Mesendoderm (in vitro differentiated cells): ENCODE measurements around the gene NANS.

Source experiments
- DNase-seq: peaks from one replicate; pipeline ENCODE4 v3.0.0; 2013
- H2AK5ac ChIP-seq: 2 replicates; pipeline ENCODE4 v1.6.1; 2013; ENCODE audit warnings: low read length, inconsistent platforms
- H2BK120ac ChIP-seq: 2 replicates; pipeline ENCODE4 v1.6.1; 2013; ENCODE audit warnings: low read depth, mild to moderate bottlenecking, low read length, moderate library complexity, mixed read lengths
- H2BK15ac ChIP-seq: replicated peaks from 2 replicates; pipeline ENCODE4 v1.6.1; 2013; ENCODE audit warnings: low read depth, mild to moderate bottlenecking, moderate library complexity
- H2BK5ac ChIP-seq: 2 replicates; pipeline ENCODE4 v1.6.1; 2013; ENCODE audit warnings: low read length, inconsistent platforms
- H3K18ac ChIP-seq: 2 replicates; pipeline ENCODE4 v1.6.1; 2013; ENCODE audit warnings: mild to moderate bottlenecking, low read length, mixed read lengths
- H3K23ac ChIP-seq: one replicate; pipeline ENCODE4 v1.6.1; 2013; ENCODE audit warnings: low read length
- H3K27ac ChIP-seq: 2 replicates; pipeline ENCODE4 v1.5.1; 2013; ENCODE audit warnings: low read depth, mild to moderate bottlenecking, inconsistent platforms, low read length, moderate library complexity
- H3K27me3 ChIP-seq: 2 replicates; pipeline ENCODE4 v1.6.1; 2013; ENCODE audit warnings: low read length, control low read depth, mild to moderate bottlenecking, inconsistent platforms; ENCODE audit not compliant: insufficient read depth, poor library complexity
- H3K36me3 ChIP-seq: 2 replicates; pipeline ENCODE4 v1.6.1; 2013; ENCODE audit warnings: low read length, inconsistent platforms; ENCODE audit not compliant: control insufficient read depth, insufficient read depth
- H3K4ac ChIP-seq: one replicate; pipeline ENCODE4 v1.6.1; 2013; ENCODE audit warnings: low read depth, mild to moderate bottlenecking, low read length, moderate library complexity
- H3K4me1 ChIP-seq: 2 replicates; pipeline ENCODE4 v1.6.1; 2013; ENCODE audit warnings: low read depth, low read length, inconsistent platforms; ENCODE audit not compliant: control insufficient read depth
- H3K4me2 ChIP-seq: 2 replicates; pipeline ENCODE4 v1.6.1; 2013; ENCODE audit warnings: low read length
- H3K4me3 ChIP-seq: 2 replicates; pipeline ENCODE4 v1.5.1; 2013; ENCODE audit warnings: mild to moderate bottlenecking, low read length
- H3K56ac ChIP-seq: one replicate; pipeline ENCODE4 v1.6.1; 2013; ENCODE audit warnings: low read length
- H3K79me1 ChIP-seq: 2 replicates; pipeline ENCODE4 v1.6.1; 2013; ENCODE audit warnings: low read length, inconsistent platforms
- H3K79me2 ChIP-seq: 2 replicates; pipeline ENCODE4 v1.6.1; 2013; ENCODE audit warnings: mild to moderate bottlenecking, low read length; ENCODE audit not compliant: control insufficient read depth, insufficient read depth
- H3K9ac ChIP-seq: 2 replicates; pipeline ENCODE4 v1.6.1; 2013; ENCODE audit warnings: low read length, inconsistent platforms
- H4K5ac ChIP-seq: one replicate; pipeline ENCODE4 v1.6.1; 2013; ENCODE audit warnings: low read length
- H4K8ac ChIP-seq: one replicate; pipeline ENCODE4 v1.6.1; 2013; ENCODE audit warnings: low read depth, mild to moderate bottlenecking, control low read depth, low read length, moderate library complexity
- WGBS: extraction: QIAGEN DNeasy Blood & Tissue Kit; methylation state at CpG from one replicate; pipeline ENCODE4 v1.1.7; 2013; ENCODE audit warnings: low lambda C conversion rate, missing lambda C conversion rate; ENCODE audit not compliant: insufficient coverage; ENCODE audit errors: extremely low coverage; 5-methylcytosine and 5-hydroxymethylcytosine counted together

The NANS gene

GRCh38 chr9:98100456-98100855 is 43.9 kb downstream of the NANS start:
- Histone ChIP-seq H2BK5ac (no peak overlapping the region), H4K8ac (no peak overlapping the region), H3K9ac (no peak overlapping the region), H3K27me3 (no peaks in the 10 kb centered on the region), H2AK5ac (no peak overlapping the region), H3K4ac (no peak overlapping the region), H3K79me1 (no peaks in the 10 kb centered on the region), H2BK15ac (no peak overlapping the region), H3K18ac (no peak overlapping the region), H4K5ac (no peak overlapping the region), H3K36me3 (no peaks in the 10 kb centered on the region), H3K56ac (no peak overlapping the region), H2BK120ac (no peak overlapping the region), H3K4me3 (no peak overlapping the region), H3K4me1 (no peaks in the 10 kb centered on the region), H3K4me2 (no peak overlapping the region), H3K27ac (no peak overlapping the region), H3K79me2 (no peaks in the 10 kb centered on the region), H3K23ac (no peak overlapping the region)
- DNase-seq, result peak; percentile 45

GRCh38 chr9:98101416-98101815 is 44.9 kb downstream of the NANS start:
- Histone ChIP-seq H3K4me2 (no peak overlapping the region), H2AK5ac (no peak overlapping the region), H2BK5ac (no peak overlapping the region), H2BK15ac (no peak overlapping the region), H3K36me3 (no peaks in the 10 kb centered on the region), H3K56ac (no peak overlapping the region), H4K8ac (no peak overlapping the region), H3K4ac (no peak overlapping the region), H3K23ac (no peak overlapping the region), H3K4me3 (no peak overlapping the region), H3K18ac (no peak overlapping the region), H3K9ac (no peak overlapping the region), H3K79me1 (no peaks in the 10 kb centered on the region), H3K79me2 (no peaks in the 10 kb centered on the region), H3K4me1 (no peaks in the 10 kb centered on the region), H3K27ac (no peak overlapping the region), H3K27me3 (no peaks in the 10 kb centered on the region), H2BK120ac (no peak overlapping the region), H4K5ac (no peak overlapping the region)
- WGBS, result no CpG with 5 or more reads among the region's 7 CpGs
- DNase-seq, result no peak

GRCh38 chr9:98101868-98102273 is 45.3 kb downstream of the NANS start:
- H3K4me3 ChIP-seq, result no peak overlapping the region
- no peaks in the 10 kb centered on the region for H3K36me3 ChIP-seq
- H4K8ac ChIP-seq, result no peak overlapping the region
- H3K56ac ChIP-seq, result no peak overlapping the region
- H2BK120ac ChIP-seq, result no peak overlapping the region
- no peaks in the 10 kb centered on the region for H3K4me1 ChIP-seq
- no peak overlapping the region for H3K9ac ChIP-seq
- no peak for DNase-seq
- H2AK5ac ChIP-seq, result no peak overlapping the region
- H3K27me3 ChIP-seq, result no peaks in the 10 kb centered on the region
- no peak overlapping the region for H4K5ac ChIP-seq
- H3K79me1 ChIP-seq, result no peaks in the 10 kb centered on the region
- H3K27ac ChIP-seq, result no peak overlapping the region
- no peak overlapping the region for H3K4me2 ChIP-seq
- H3K4ac ChIP-seq, result no peak overlapping the region
- WGBS, result no CpG with 5 or more reads among the region's 6 CpGs
- H2BK15ac ChIP-seq, result no peak overlapping the region
- no peak overlapping the region for H2BK5ac ChIP-seq
- no peaks in the 10 kb centered on the region for H3K79me2 ChIP-seq
- no peak overlapping the region for H3K18ac ChIP-seq
- H3K23ac ChIP-seq, result no peak overlapping the region

GRCh38 chr9:98104445-98104881 is 47.9 kb downstream of the NANS start:
- H4K8ac ChIP-seq, result no peak overlapping the region
- H3K79me1 ChIP-seq, result no peaks in the 10 kb centered on the region
- no peak overlapping the region for H2BK120ac ChIP-seq
- no peak overlapping the region for H3K18ac ChIP-seq
- H3K4me1 ChIP-seq, result no peaks in the 10 kb centered on the region
- H3K27me3 ChIP-seq, result no peaks in the 10 kb centered on the region
- no peak overlapping the region for H2AK5ac ChIP-seq
- WGBS, result no CpG with 5 or more reads among the region's 3 CpGs
- H3K9ac ChIP-seq, result no peak overlapping the region
- no peak overlapping the region for H3K56ac ChIP-seq
- H3K4me3 ChIP-seq, result no peak overlapping the region
- H3K4me2 ChIP-seq, result no peak overlapping the region
- no peaks in the 10 kb centered on the region for H3K36me3 ChIP-seq
- no peak overlapping the region for H3K23ac ChIP-seq
- no peak overlapping the region for H4K5ac ChIP-seq
- DNase-seq, result no peak
- no peak overlapping the region for H2BK15ac ChIP-seq
- no peak overlapping the region for H3K4ac ChIP-seq
- no peak overlapping the region for H3K27ac ChIP-seq
- H2BK5ac ChIP-seq, result no peak overlapping the region
- H3K79me2 ChIP-seq, result no peaks in the 10 kb centered on the region

DNA sequence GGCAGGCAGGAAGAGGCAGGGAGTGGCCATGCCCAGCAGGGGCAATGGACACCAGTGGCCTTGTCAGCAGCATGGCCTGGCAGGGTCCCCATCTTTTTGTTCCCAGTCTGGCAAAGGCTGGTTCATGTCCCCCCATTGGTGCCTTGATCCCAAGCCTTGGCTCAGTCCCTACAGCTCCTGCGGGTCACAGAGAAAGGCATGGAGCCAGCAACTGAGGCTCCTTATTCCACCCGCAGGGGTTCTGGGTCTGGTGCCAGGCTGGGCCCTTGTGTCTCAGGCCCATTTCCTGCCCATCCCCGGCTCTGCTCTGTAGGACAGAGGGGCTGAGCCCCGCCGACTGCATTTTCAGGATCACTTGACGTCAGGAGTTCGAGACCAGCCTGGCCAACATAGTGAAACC is 48.5 kb downstream of the NANS start:
- no CpG with 5 or more reads among the region's 7 CpGs for WGBS
- Histone ChIP-seq H3K79me1 (no peaks in the 10 kb centered on the region), H3K4me1 (no peaks in the 10 kb centered on the region), H3K18ac (no peak overlapping the region), H3K4me3 (no peak overlapping the region), H3K79me2 (no peaks in the 10 kb centered on the region), H2BK120ac (no peak overlapping the region), H3K4me2 (no peak overlapping the region), H3K27ac (no peak overlapping the region), H2AK5ac (no peak overlapping the region), H3K9ac (no peak overlapping the region), H2BK15ac (no peak overlapping the region), H4K5ac (no peak overlapping the region), H2BK5ac (no peak overlapping the region), H3K23ac (no peak overlapping the region), H3K27me3 (no peaks in the 10 kb centered on the region), H4K8ac (no peak overlapping the region), H3K56ac (no peak overlapping the region), H3K4ac (no peak overlapping the region), H3K36me3 (no peaks in the 10 kb centered on the region)
- no peak for DNase-seq

DNA sequence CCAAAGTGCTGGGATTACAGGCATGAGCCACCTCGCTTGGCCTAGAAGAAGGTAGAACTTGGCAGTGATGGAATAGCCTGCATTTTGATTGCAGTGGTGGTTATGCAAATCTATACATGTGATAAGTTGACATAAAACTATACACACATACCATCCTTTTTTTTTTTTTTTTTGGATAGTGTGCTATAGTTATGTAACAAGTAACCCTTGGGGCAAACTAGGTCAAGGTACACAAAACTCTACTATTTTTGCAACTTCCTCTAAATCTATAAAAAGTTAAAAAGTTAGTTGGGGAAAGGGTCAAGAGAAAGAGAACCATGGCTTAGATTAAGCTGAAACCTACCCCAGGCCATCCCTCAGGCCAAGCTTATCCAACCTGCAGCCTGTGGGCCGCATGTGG is 51.4 kb downstream of the NANS start:
- H3K4ac ChIP-seq, result no peak overlapping the region
- no peak overlapping the region for H4K5ac ChIP-seq
- H3K79me2 ChIP-seq, result no peaks in the 10 kb centered on the region
- H3K4me3 ChIP-seq, result no peak overlapping the region
- H2BK5ac ChIP-seq, result no peak overlapping the region
- no CpG with 5 or more reads among the region's 2 CpGs for WGBS
- no peak overlapping the region for H3K4me2 ChIP-seq
- DNase-seq, result no peak
- H3K36me3 ChIP-seq, result no peaks in the 10 kb centered on the region
- H3K27ac ChIP-seq, result no peak overlapping the region
- H3K9ac ChIP-seq, result no peak overlapping the region
- H2BK15ac ChIP-seq, result no peak overlapping the region
- H2BK120ac ChIP-seq, result no peak overlapping the region
- H3K18ac ChIP-seq, result no peak overlapping the region
- H3K56ac ChIP-seq, result no peak overlapping the region
- no peaks in the 10 kb centered on the region for H3K27me3 ChIP-seq
- H3K79me1 ChIP-seq, result no peaks in the 10 kb centered on the region
- H3K4me1 ChIP-seq, result no peaks in the 10 kb centered on the region
- no peak overlapping the region for H2AK5ac ChIP-seq
- H3K23ac ChIP-seq, result no peak overlapping the region
- no peak overlapping the region for H4K8ac ChIP-seq
